22Rv1 (cell line): ENCODE measurements around the gene NT5DC3.

ENCODE experiments used
- CTCF ChIP-seq: fragments of 450-650 bp; IDR thresholded peaks from 2 replicates; pipeline ENCODE4 v1.5.1; 2017; ENCODE audit warnings: mild to moderate bottlenecking
- ZFX ChIP-seq: fragments of 450-650 bp; IDR thresholded peaks from 2 replicates; pipeline ENCODE4 v1.6.1; 2017; ENCODE audit warnings: antibody characterized with exemption, borderline replicate concordance

GRCh38 chr12:103794309-103795213 lies 46.5 kb downstream of the NT5DC3 start:
- TF ChIP-seq CTCF (no peak), ZFX (no peak)
